ENCODE results near the gene MPST. TPM values are rescaled to one million over a fixed set of nuclear protein-coding genes. Genes with fewer than 3 reads are reported as not detected.

MPST gene
- total RNA-seq, 1 experiment from 2014 or later: 73.0 TPM

- Mint-ChIP-seq H3K27me3 (ENCODE audit: unreplicated experiment) (peaks cover 77% of the 10 kb centered on the region), H3K4me1 (ENCODE audit: low read depth, unreplicated experiment) (no peaks in the 10 kb centered on the region), H3K36me3 (ENCODE audit: insufficient read depth, unreplicated experiment) (peaks cover 25% of the 10 kb centered on the region), H3K4me3 (ENCODE audit: low read depth, unreplicated experiment) (no peak overlapping the region), H3K9me3 (ENCODE audit: low read depth, unreplicated experiment) (peaks cover 4% of the 10 kb centered on the region), H3K27ac (ENCODE audit: unreplicated experiment) (no peak overlapping the region)
- TF ChIP-seq CTCF (IDR thresholded peaks at IDR 0.05; ENCODE audit: unreplicated experiment): no peak
- DNase-seq: no peak
- CTCF ChIA-PET: no interaction called here
- no TSS peak for BruUV-seq (replicated peaks)
- intact Hi-C loops (cut with micrococcal nuclease; ENCODE audit: unreplicated experiment): no loop called here
Observed at GRCh38 chr22:37007651-37008050, 11.9 kb upstream of the MPST start.

GRCh38 chr22:37008365-37008764 is 11.2 kb upstream of the MPST start:
- H3K27ac Mint-ChIP-seq (ENCODE audit: unreplicated experiment): no peak overlapping the region
- CTCF ChIA-PET: interaction anchor here (1.6 kb wide), 1 partner anchor 11 kb away, joined by 4 read pairs; the partner anchor contains the start of genes MPST and TST

GRCh38 chr22:37009490-37009889 is 10.1 kb upstream of the MPST start:
- DNase-seq: no peak
- BruUV-seq (replicated peaks): no TSS peak
- peaks cover 4% of the 10 kb centered on the region for H3K9me3 Mint-ChIP-seq (ENCODE audit: low read depth, unreplicated experiment)
- intact Hi-C loops (cut with micrococcal nuclease; ENCODE audit: unreplicated experiment): no loop called here
- no peak for TF ChIP-seq CTCF (IDR thresholded peaks at IDR 0.05; ENCODE audit: unreplicated experiment)
- H3K4me1 Mint-ChIP-seq (ENCODE audit: low read depth, unreplicated experiment): no peaks in the 10 kb centered on the region
- CTCF ChIA-PET: interaction anchor here (1.6 kb wide), 1 partner anchor 9 kb away, joined by 4 read pairs; the partner anchor contains the start of genes MPST and TST
- H3K27ac Mint-ChIP-seq (ENCODE audit: unreplicated experiment): no peak overlapping the region
- H3K4me3 Mint-ChIP-seq (ENCODE audit: low read depth, unreplicated experiment): no peak overlapping the region
- peaks cover 31% of the 10 kb centered on the region for H3K36me3 Mint-ChIP-seq (ENCODE audit: insufficient read depth, unreplicated experiment)
- peaks cover 59% of the 10 kb centered on the region for H3K27me3 Mint-ChIP-seq (ENCODE audit: unreplicated experiment)

More at GRCh38 chr22:37008365-37008764, 11.2 kb upstream of the MPST start:
- Mint-ChIP-seq H3K4me3 (ENCODE audit: low read depth, unreplicated experiment) (no peak overlapping the region), H3K9me3 (ENCODE audit: low read depth, unreplicated experiment) (peaks cover 4% of the 10 kb centered on the region), H3K4me1 (ENCODE audit: low read depth, unreplicated experiment) (no peaks in the 10 kb centered on the region), H3K36me3 (ENCODE audit: insufficient read depth, unreplicated experiment) (peaks cover 31% of the 10 kb centered on the region), H3K27me3 (ENCODE audit: unreplicated experiment) (peaks cover 70% of the 10 kb centered on the region)
- no peak for DNase-seq
- no peak for TF ChIP-seq CTCF (IDR thresholded peaks at IDR 0.05; ENCODE audit: unreplicated experiment)
- no TSS peak for BruUV-seq (replicated peaks)
- intact Hi-C loops (cut with micrococcal nuclease; ENCODE audit: unreplicated experiment): no loop called here

GRCh38 chr22:37010174-37010573 is 9.4 kb upstream of the MPST start:
- peak overlapping the region; percentile 57 for H3K27ac Mint-ChIP-seq (ENCODE audit: unreplicated experiment)
- no TSS peak for BruUV-seq (replicated peaks)
- TF ChIP-seq CTCF (IDR thresholded peaks at IDR 0.05; ENCODE audit: unreplicated experiment): no peak
- no peak for DNase-seq
- intact Hi-C loops (cut with micrococcal nuclease; ENCODE audit: unreplicated experiment): no loop called here
- H3K4me3 Mint-ChIP-seq (ENCODE audit: low read depth, unreplicated experiment): no peak overlapping the region
- H3K27me3 Mint-ChIP-seq (ENCODE audit: unreplicated experiment): peaks cover 52% of the 10 kb centered on the region
- peaks cover 5% of the 10 kb centered on the region for H3K4me1 Mint-ChIP-seq (ENCODE audit: low read depth, unreplicated experiment)
- peaks cover 36% of the 10 kb centered on the region for H3K36me3 Mint-ChIP-seq (ENCODE audit: insufficient read depth, unreplicated experiment)
- H3K9me3 Mint-ChIP-seq (ENCODE audit: low read depth, unreplicated experiment): peaks cover 4% of the 10 kb centered on the region
- CTCF ChIA-PET: interaction anchor here (0.5 kb wide), 1 partner anchor 275 kb away, joined by 4 read pairs; no protein-coding TSS in a partner anchor
